OCI-LY7 (cell line): ENCODE measurements around the gene SND1. TPM values are rescaled to one million over a fixed set of nuclear protein-coding genes. Genes with fewer than 3 reads are reported as not detected.

ENCODE experiments used
- BruUV-seq: library from RNA; stranded (reverse); fragments of 400-500 nt; replicated peaks from 2 replicates; lab custom pipeline; 2021; lab: Mats Ljungman, UMichigan
- CTCF ChIA-PET: fragments of 300-600 bp; sonication (Branson Sonifier 250); formaldehyde crosslinking; loops from one replicate; lab custom pipeline; 2022; ENCODE audit warnings: antibody characterized with exemption; ENCODE audit not compliant: unreplicated experiment; lab: Charles Lee
- POLR2A ChIA-PET: fragments of 300-600 bp; sonication (Branson Sonifier 250); formaldehyde crosslinking; loops from one replicate; lab custom pipeline; 2022; ENCODE audit warnings: antibody characterized with exemption; lab: Charles Lee
- DNase-seq: peaks from one replicate; pipeline ENCODE4 v3.0.0-alpha.2; 2015; ENCODE audit warnings: low spot score
- H2AFZ ChIP-seq: fragments of 200-600 bp; sonication (generic), shearing (Covaris generic); 2 replicates; pipeline ENCODE4 v1.6.1; 2014; ENCODE audit warnings: mild to moderate bottlenecking, antibody characterized with exemption, low read length, moderate library complexity
- H3K27ac ChIP-seq: fragments of 200-600 bp; sonication (generic); 2 replicates; pipeline ENCODE4 v1.5.1; 2014; ENCODE audit warnings: mixed run types, low read depth, mild to moderate bottlenecking, moderate library complexity, low read length, inconsistent platforms; ENCODE audit not compliant: poor library complexity, severe bottlenecking
- H3K36me3 ChIP-seq: fragments of 200-600 bp; sonication (generic); 2 replicates; pipeline ENCODE4 v1.6.1; 2014; ENCODE audit warnings: mild to moderate bottlenecking, antibody characterized with exemption, low read length, moderate library complexity, mixed read lengths; ENCODE audit not compliant: insufficient read depth
- H3K4me1 ChIP-seq: fragments of 200-600 bp; sonication (generic); 2 replicates; pipeline ENCODE4 v1.5.1; 2014; ENCODE audit warnings: mild to moderate bottlenecking, low read length; ENCODE audit not compliant: insufficient read depth, poor library complexity, severe bottlenecking
- H3K4me2 ChIP-seq: fragments of 200-600 bp; sonication (generic); 2 replicates; pipeline ENCODE4 v1.6.1; 2014; ENCODE audit warnings: mild to moderate bottlenecking, low read length
- H3K4me3 ChIP-seq: fragments of 200-600 bp; sonication (generic); 2 replicates; pipeline ENCODE4 v1.5.1; 2014; ENCODE audit warnings: mild to moderate bottlenecking, low read depth, low read length; ENCODE audit not compliant: poor library complexity, severe bottlenecking
- H3K79me2 ChIP-seq: fragments of 200-600 bp; sonication (generic); 2 replicates; pipeline ENCODE4 v1.6.1; 2016; ENCODE audit warnings: low read depth, mild to moderate bottlenecking, low read length, moderate library complexity, mixed read lengths; ENCODE audit not compliant: insufficient read depth
- H3K9me2 ChIP-seq: fragments of 200-600 bp; sonication (generic); 2 replicates; pipeline ENCODE4 v1.6.1; 2016; ENCODE audit warnings: mild to moderate bottlenecking, low read length, mixed read lengths; ENCODE audit not compliant: insufficient read depth
- H3K9me3 ChIP-seq: fragments of 200-600 bp; sonication (generic); 2 replicates; pipeline ENCODE4 v1.6.1; 2014; ENCODE audit warnings: mild to moderate bottlenecking, mixed run types, low read length, mixed read lengths
- H4K20me1 ChIP-seq: fragments of 200-600 bp; sonication (generic); 2 replicates; pipeline ENCODE4 v1.6.1; 2014; ENCODE audit warnings: mild to moderate bottlenecking, antibody characterized with exemption, low read length, moderate library complexity, mixed read lengths; ENCODE audit not compliant: insufficient read depth
- EZH2phosphoT487 ChIP-seq: fragments of 200-600 bp; sonication (generic); IDR thresholded peaks from 2 replicates; pipeline ENCODE4 v1.6.1; 2018; ENCODE audit warnings: low read depth, borderline replicate concordance, mild to moderate bottlenecking, mixed run types, antibody characterized with exemption, low read length, moderate library complexity, mixed read lengths
- intact Hi-C: fragments of 100-400 bp; cut with micrococcal nuclease; formaldehyde crosslinking; loops from one replicate; pipeline ENCODE4 v1.10.0; 2022; ENCODE audit not compliant: unreplicated experiment
- total RNA-seq, 2 experiments: library from RNA; depleted of rRNA in 1 of 2; stranded (reverse); fragments of >200 nt in 1 of 2; shearing (Covaris generic) in 1 of 2; gene quantifications; 2 replicates each; pipeline ENCODE4 v1.2.3, GENCODE V29; 2014 to 2022
- TF ChIP-seq, protein P1 (sequence below): fragments of 200-600 bp; sonication (generic); conservative IDR thresholded peaks from 2 replicates; pipeline ENCODE4 v1.5.1; 2014; ENCODE audit warnings: mild to moderate bottlenecking, antibody characterized with exemption, low read length, moderate library complexity, mixed read lengths

SND1 gene
- total RNA-seq, 2 experiments from 2014 or later = 111 to 221 TPM

DNA sequence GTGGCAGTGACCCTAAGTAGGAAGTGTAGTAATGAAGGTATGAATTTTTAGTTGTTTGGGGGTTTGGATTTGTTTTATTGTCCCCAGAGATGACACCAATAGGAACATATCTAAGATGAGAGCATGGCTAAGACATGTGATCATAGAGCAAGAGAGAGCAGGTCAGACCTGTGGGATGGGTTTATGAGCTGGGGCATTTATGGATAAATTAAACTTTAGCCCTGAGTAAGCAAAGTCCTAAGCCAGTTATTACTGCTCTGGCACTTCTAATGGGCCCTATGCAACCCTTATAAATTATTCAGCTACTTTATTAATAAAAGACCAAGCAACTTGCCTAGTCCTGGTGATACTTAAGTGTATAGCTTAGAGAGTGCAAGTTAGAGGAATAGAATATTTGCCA is 294.1 kb downstream of the SND1 start:
- Histone ChIP-seq H3K36me3 (peaks cover 51% of the 10 kb centered on the region), H3K9me2 (no peaks in the 10 kb centered on the region), H3K79me2 (no peaks in the 10 kb centered on the region), H3K4me2 (no peak overlapping the region), H3K9me3 (no peaks in the 10 kb centered on the region), H2AFZ (no peak overlapping the region), H4K20me1 (no peaks in the 10 kb centered on the region), H3K27ac (no peak overlapping the region), H3K4me3 (no peak overlapping the region), H3K4me1 (peaks cover 9% of the 10 kb centered on the region)
- BruUV-seq = TSS peak; percentile 1
- intact Hi-C loops = no loop called here
- CTCF ChIA-PET = interaction anchor here (1.0 kb wide), 1 partner anchor 17 kb away, joined by 3 read pairs; no protein-coding TSS in a partner anchor
- POLR2A ChIA-PET = no interaction called here
- no peak for DNase-seq
- no peak for TF ChIP-seq EZH2phosphoT487
- TF ChIP-seq, protein P1, sequence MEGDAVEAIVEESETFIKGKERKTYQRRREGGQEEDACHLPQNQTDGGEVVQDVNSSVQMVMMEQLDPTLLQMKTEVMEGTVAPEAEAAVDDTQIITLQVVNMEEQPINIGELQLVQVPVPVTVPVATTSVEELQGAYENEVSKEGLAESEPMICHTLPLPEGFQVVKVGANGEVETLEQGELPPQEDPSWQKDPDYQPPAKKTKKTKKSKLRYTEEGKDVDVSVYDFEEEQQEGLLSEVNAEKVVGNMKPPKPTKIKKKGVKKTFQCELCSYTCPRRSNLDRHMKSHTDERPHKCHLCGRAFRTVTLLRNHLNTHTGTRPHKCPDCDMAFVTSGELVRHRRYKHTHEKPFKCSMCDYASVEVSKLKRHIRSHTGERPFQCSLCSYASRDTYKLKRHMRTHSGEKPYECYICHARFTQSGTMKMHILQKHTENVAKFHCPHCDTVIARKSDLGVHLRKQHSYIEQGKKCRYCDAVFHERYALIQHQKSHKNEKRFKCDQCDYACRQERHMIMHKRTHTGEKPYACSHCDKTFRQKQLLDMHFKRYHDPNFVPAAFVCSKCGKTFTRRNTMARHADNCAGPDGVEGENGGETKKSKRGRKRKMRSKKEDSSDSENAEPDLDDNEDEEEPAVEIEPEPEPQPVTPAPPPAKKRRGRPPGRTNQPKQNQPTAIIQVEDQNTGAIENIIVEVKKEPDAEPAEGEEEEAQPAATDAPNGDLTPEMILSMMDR = no peak

- Histone ChIP-seq H3K27ac (no peak overlapping the region), H2AFZ (no peak overlapping the region), H3K4me3 (no peak overlapping the region), H3K4me2 (no peak overlapping the region), H3K79me2 (no peaks in the 10 kb centered on the region), H4K20me1 (no peaks in the 10 kb centered on the region), H3K36me3 (peaks cover 46% of the 10 kb centered on the region), H3K4me1 (peaks cover 9% of the 10 kb centered on the region), H3K9me3 (no peaks in the 10 kb centered on the region), H3K9me2 (no peaks in the 10 kb centered on the region)
- intact Hi-C loops = no loop called here
- TF ChIP-seq EZH2phosphoT487 = no peak
- TF ChIP-seq, protein P1 = no peak
- BruUV-seq = no TSS peak
- DNase-seq = no peak
- POLR2A ChIA-PET = interaction anchor here (0.8 to 1.3 kb wide), 2 partner anchors 12 to 19 kb away, joined by 3 read pairs; no protein-coding TSS in a partner anchor
- CTCF ChIA-PET = interaction anchor here (1.0 kb wide), 1 partner anchor 18 kb away, joined by 3 read pairs; no protein-coding TSS in a partner anchor
Observed at GRCh38 chr7:127946847-127947246, 294.9 kb downstream of the SND1 start.

GRCh38 chr7:127948312-127948711 is 296.3 kb downstream of the SND1 start:
- H3K4me1 ChIP-seq = peaks cover 6% of the 10 kb centered on the region
- no peak overlapping the region for H2AFZ ChIP-seq
- peaks cover 34% of the 10 kb centered on the region for H3K36me3 ChIP-seq
- BruUV-seq = no TSS peak
- ChIA-PET CTCF (no interaction called here), POLR2A (interaction anchor here (1.1 to 2.1 kb wide), 5 partner anchors 9 to 42 kb away, joined by 3 to 7 read pairs (median 5); no protein-coding TSS in a partner anchor)
- TF ChIP-seq EZH2phosphoT487 = no peak
- TF ChIP-seq, protein P1 = no peak
- H3K4me2 ChIP-seq = no peak overlapping the region
- H3K4me3 ChIP-seq = no peak overlapping the region
- no peaks in the 10 kb centered on the region for H4K20me1 ChIP-seq
- H3K9me3 ChIP-seq = no peaks in the 10 kb centered on the region
- intact Hi-C loops = no loop called here
- H3K9me2 ChIP-seq = no peaks in the 10 kb centered on the region
- DNase-seq = no peak
- no peaks in the 10 kb centered on the region for H3K79me2 ChIP-seq
- no peak overlapping the region for H3K27ac ChIP-seq
